ENCODE measurements around the gene CCDC184. TPM values are rescaled to one million over a fixed set of nuclear protein-coding genes. Genes with fewer than 3 reads are reported as not detected.
A peak's percentile ranks its signal among the peaks of the same experiment; 100 is the strongest.
"Not testable (repeated sequence)": the region's sequence is repeated elsewhere in the genome, so short reads cannot be mapped to it uniquely, and the experiment has no call there.

The CCDC184 gene
- polyA plus RNA-seq (2013, experiment 1 of 2; ENCODE audit: insufficient read length): 2.4 TPM
- 2.1 TPM for polyA plus RNA-seq (2013, experiment 2 of 2; ENCODE audit: insufficient read length)

DNA sequence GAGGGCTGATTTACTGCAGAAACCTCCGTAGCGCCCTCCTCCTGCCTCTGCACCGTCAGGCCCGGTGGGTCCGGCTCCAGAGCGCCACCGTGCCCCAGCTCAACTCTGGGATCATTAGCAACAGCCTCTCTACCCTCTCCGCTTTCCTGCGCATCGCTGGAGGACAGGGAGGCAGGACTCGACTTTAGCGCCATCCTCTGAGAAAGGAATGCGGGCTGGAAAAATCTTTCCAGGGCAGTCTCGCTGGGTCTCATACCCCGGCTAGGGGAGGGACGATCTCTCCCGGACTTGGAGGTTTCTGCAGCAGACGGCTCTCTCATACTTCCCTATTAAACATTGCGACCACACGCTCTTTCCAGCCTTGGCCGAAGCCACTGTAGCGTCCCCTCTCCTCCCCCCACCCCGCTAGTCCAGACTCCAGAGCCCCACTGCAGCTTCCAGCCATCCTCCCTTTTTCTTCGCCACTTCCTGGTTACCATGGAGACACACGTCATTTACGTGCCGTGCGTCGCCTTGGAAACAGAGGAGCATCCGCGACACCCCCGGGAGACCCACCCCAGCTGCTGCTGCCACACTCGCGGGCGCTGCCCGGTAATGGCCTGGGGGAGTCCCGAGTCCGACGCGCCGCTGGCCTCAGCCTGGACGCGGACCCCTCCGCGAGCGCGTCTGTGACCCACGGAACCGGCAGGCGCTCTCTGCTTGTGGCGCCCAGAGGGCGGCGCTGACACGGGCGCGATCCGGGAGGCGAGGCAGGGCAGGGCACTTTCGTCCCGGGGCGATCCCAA, at the start of gene CCDC184:
Gene CCDC184, plus strand, starts transcription at position 554 of the 785 bp plus-strand sequence. CDS start 479 bp downstream, outside the sequence.
- DNase-seq: peak; percentile 86

DNA sequence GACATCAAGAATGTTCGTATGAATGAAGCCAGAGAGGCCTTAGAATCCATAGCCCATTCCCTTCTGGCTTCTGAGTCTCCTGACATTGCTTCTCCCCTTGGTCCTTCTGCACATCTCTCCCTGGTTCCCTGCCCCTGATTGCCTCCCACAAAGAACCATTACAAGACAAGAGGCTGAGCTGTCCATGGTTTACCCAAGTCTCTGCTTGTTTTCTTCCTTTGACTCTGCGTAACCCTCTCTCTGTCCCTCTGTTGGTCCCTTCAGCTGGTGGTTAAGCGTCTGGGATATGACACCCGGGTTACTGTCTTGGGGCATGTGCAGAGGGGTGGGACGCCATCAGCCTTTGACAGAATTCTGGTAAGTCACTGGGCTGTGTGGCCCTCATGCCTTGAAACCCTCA, 48.4 kb upstream of the CCDC184 start:
- no peak for DNase-seq

DNA sequence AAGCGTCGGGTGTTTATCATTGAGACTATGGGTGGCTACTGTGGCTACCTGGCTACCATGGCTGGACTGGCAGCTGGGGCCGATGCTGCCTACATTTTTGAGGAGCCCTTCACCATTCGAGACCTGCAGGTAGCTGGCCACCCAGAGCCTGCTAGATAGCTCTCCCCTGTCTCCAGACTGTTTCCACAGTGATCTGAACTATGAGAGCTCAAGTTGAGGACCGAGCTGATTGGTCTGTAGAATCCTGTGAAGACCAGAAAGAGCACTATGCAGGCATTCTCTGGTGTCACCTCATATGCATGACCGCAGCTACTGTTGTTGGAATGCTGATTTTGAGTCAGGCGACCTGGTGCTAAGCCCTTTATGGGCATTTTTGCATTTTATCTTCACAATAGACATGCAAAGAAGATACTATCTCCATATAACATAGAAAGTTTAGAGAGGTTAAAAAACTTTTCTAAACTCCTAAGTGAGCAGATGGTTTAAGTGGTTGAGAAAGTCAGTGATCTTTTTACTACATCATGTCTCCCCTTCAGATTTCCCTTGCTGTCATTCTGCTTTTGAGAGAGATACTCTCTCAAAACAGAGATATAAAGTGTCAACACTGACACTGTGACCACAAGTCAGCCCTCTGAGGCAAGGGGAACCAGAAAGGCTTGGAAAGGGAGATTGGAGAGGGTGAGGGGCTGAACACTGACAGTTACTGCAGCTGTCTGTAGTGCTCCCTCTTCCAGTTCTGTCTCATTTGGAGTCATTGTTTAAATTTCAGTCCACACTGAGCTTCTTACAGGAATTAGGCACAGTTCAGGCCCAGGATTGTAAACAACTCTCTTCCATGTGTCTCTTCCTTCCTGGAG, 40.4 kb upstream of the CCDC184 start:
- DNase-seq: no peak

DNA sequence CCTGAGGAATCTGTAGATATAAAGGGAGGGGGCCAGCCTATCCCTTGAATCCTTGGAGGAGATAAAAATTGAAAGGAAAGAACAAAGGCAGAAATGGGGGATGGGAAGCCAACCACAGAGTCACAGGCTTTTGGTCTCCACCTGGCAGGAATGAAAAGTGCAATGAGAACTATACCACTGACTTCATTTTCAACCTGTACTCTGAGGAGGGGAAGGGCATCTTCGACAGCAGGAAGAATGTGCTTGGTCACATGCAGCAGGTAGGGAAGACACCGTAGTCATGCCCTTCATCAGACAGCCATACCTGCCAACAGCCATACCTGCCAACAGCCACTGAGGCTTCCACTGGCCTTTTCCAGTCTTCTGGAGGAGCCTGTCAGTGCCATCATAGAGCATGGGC, 39.5 kb upstream of the CCDC184 start:
- DNase-seq: no peak

DNA sequence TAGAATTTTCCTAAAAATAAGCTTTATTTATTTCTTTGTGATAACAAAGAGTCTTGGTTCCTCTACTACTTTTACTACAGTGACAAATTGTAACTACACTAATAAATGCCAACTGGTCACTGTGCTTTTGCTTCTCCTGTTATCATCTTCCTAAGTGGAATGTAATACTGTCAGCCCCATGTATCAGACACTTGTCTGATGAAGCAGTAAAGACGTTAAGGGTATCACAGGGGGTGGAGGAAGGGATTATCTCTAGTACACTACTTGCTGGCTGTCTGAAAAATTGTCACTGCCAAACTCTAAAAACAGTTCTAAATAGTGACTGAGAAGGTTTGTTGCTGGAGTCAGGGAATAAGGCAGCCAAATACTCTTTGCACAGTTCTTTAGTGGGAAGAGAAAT, 37.5 kb upstream of the CCDC184 start:
- DNase-seq: no peak

DNA sequence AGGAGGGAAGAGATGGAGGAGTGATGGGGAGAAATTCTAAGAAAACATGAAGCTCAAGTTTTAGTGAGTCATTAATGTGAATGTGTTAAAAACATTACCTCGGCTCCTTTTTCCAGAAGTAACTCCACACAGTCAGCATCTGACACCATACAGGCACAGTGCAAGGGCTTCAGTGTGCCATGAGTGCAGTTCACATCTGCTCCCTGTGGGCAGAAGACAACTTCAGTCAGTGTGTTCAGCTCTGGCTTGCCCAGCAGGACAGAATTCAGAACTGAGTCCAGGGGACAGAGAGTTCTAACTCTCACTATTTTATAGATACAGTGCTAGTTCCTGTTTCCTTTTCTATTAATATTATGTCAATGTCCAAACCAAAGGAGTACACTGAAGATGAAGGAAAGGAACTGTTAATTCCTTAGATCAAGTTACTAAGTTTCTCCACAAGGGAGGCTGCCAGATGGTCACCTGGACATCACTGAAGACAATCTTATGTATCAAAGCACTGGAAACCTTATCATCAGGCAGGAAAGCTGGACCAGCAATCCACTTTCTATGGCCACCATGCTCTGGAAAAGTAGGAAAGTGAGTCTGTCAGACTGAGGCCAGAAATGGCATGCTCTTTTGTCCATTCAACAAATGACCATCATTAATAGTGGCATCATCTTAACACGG, 32.2 kb upstream of the CCDC184 start:
- DNase-seq: no peak

DNA sequence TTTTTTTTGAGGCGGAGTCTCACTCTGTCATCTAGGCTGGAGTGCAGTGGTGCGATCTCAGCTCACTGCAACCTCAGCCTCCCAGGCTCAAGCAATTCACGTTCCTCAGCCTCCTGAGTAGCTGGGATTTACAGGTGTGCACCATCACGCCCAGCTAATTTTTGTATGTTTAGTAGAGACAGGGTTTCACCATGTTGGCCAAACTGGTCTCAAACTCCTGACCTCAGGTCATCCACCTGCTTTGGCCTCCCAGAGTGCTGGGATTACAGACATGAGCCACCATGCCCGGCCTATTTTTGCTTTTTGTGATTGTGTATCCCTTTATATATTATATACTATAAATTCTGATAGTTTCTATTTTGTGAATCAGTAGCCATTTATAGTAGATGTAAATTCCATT, 27.7 kb upstream of the CCDC184 start:
- not testable (repeated sequence) for DNase-seq

DNA sequence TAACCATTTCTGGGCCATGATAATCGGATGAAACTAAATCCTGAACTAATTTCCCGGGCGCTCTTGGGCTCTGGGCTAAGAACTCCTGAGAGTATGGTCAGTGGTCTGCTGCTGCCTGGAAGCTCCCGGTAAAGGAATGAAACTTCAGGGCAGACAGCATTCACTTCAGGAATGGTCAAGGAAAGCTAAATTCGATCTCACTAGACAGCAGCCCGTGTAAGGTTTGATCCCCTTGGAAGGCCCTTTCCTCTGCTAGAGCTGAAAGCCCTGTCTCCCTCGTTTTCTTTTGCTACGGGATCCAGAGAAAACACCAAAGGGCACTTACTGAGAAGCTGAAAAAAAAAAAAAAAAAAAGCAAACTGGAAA, 26.8 kb upstream of the CCDC184 start:
- no peak for DNase-seq

DNA sequence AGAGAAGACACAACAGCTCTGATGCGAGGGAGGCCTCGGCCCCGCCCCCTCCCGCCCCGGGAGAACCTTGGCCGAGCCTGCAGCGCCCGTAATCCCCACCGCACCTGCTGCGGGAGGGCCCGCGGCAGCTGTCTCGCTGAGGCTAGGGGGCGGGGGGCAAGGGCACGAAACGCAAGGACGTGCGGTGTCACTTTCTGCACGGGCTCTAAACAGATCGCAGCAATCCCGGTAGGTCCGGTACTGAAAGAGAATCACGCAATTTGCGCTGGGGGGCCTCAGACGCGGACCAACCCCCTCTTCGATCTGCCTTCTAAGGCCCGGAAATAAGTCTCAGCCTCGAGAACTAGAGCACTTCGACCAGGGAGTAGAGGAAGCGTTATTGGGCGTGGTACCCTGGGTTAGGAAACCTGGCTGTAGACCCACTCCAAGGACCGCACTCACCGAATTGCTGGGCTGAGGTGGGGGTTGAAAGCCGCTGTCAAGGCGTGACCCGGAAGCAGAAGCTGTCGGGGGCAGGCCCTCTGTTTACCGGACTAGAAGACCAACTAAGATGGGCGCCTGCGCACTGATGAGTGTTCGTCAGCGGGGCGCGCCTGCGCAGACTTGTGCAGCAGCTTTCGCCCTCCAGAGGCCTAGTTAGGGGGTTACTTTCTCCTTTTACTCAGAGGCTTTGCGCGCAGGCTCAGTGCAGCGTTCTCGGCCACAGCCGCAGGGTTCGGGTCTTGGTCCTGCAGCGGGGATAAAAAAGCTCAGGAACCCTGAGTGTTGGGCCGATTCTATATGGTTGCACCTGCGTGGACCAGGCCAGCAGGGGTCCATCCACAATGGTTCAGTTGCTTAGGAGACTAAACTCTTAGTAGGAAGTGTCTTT, 26.2 kb upstream of the CCDC184 start, which contains the start of gene ASB8:
Gene ASB8, minus strand, starts transcription at position 498 of the 871 bp plus-strand sequence. CDS start 4,019 bp downstream, outside the sequence.
- DNase-seq: peak; percentile 98

DNA sequence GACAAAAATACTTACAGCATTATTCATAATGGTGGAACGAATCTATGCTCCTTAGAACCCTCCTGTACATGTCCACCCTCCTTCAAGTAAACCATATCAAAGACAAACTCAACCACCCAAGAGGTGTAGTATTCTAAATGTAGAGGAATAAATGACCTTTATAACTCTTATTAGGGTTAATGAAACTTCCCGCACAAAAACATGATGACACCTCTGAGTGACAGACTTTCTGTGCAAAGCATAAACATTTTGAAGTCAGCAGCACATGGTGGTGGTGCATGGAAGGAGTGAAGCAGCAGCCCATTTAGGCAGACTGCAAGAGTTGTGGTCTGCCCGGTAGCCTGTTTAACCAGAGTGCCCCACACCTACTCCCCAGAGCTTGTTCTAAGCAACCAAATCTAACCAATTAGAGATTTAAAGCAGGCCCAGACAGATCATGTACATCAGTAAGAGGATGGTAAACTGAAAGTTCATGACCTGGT, 25.5 kb upstream of the CCDC184 start:
- no peak for DNase-seq

DNA sequence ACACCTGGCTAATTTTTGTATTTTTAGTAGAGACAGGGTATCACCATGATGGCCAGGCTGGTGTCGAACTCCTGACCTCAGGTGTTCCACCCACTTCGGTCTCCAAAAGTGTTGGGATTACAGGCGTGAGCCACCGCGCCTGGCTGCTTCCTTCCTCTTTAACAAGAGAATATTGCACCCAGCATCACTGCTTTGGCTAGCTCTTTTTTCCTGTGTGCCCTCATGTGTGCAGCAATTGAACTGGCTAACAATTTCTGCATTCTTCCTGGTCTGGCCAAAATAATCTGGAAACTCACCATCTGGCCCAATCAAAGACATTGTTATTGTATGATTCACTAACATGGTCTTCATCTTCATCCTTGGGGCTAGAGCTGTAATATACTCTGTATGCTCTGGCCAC, 23.4 kb upstream of the CCDC184 start:
- DNase-seq: no peak

DNA sequence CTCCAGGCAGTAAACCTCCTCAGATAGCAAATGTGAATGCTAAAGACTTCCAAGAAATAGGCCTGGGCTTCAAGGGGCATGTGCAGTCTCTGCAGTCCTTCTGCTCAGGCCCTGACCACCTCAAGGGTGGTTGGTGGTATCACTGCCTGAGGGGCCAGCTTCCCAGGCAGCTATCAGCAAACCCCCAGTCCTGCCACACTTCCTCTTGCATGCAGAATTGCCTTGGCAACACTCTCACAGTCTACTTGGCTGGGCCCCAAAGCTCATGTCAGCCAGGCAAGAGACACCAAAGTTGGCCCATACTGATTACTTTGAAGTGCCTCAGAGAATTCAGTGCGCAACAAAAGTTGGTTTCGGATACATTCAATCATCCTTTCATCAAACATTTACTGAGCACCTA, 22.6 kb upstream of the CCDC184 start:
- no peak for DNase-seq

DNA sequence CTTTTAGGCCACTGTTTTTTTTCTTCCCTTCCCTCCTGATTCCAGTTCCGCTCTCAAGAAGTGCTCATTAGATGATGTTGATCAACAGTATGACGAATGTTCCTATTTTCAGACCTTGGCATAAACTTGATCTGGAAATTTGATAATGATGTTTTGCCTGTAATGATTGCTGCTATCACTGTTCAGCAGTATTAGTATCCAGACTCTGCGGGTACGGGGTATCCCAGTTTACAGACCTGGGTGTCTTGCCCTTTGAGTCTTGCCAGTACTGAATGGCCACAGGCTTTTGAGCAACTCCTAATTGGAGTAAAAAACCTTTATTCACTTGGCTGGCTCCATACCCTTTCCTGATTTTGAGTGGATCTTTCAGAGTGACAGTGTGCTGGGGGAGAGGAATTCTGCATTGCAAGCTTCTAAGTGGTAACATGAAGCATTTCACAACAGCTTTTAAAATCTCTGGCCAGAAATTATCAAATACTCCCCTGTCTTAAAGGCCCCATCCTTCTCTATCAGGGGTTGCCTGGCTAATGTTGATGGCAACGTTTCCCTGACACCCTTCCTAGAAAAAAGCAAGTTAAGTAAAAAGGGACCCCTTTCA, 20.2 kb upstream of the CCDC184 start:
- no peak for DNase-seq

DNA sequence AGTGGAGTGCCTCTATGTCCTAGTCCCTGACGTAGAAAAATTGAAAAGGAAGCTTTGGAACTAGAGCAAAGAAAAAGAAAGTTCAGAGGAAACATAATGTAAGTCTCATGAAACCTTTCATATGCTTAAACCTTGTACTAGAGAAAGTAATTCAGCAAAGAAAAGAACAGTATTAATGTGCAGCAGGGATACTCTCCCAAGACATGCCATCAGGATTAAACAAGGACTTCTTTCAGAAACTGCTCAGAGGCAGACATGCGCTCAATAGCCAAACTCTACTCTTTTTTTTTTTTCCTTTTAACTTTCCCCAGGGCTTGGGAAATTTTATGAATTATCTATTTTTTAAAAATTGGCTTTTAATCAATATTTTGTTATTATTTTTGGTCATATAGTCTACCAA, 19.0 kb upstream of the CCDC184 start:
- no peak for DNase-seq

DNA sequence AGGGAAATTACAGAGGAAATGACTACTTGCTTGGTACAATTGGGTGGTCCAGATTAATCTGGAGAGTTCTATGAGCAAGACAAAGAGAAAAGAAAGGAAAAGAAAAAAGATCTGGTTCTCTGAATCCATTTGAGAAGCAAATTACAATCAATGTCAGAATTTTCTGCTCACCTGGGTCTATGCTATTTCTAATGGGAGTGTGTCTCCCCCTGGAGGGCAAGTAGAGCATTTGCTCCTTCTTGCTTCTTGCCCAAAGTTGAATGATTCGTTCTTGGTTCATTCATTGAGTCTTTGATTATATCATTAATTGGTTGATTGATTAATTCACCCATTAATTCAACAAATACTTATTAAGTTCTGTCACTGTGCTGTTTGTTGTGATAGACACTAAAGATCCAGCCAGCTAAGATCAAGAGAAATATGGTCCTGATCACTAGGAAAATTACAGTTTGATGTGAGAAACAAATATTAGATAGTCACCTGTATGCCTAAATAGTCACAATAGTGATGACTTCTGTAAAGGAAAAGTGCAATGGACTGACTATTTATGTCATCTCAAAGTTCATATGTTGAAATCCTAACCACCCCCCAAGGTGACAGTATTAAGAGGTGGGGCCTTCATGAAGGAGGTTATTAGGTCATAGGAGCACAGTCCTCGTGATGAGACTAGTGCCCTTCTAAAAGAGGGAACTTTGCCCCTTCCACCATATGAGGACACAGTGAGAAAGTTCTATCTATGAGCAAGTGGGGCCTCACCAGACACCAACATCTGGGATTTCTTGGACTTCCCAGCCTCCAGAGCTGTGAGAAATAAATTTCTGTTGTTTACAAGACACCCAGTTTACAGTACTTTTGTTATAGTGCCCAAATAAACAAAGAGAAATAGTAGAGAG, 18.1 kb upstream of the CCDC184 start:
- peak; percentile 55 for DNase-seq

DNA sequence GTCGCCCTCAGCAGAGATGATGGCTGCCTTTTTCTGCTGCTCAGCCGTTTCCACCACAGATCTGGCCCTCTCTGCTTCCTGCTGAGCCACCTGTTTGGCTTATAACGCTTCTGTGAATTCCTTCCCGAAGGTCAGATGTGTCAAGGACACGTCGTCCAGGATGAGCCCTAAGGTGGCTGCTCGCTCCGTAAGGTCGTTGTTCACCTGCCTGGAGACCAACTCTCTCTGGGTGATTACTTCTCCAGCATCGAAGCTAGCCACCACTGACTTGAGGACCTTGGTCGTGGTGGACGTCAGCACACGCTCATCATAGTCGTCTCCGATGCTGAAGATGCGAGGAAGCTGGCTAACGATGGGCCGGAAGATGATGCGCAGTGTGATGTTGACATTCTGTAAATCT, 14.4 kb upstream of the CCDC184 start:
- no peak for DNase-seq

DNA sequence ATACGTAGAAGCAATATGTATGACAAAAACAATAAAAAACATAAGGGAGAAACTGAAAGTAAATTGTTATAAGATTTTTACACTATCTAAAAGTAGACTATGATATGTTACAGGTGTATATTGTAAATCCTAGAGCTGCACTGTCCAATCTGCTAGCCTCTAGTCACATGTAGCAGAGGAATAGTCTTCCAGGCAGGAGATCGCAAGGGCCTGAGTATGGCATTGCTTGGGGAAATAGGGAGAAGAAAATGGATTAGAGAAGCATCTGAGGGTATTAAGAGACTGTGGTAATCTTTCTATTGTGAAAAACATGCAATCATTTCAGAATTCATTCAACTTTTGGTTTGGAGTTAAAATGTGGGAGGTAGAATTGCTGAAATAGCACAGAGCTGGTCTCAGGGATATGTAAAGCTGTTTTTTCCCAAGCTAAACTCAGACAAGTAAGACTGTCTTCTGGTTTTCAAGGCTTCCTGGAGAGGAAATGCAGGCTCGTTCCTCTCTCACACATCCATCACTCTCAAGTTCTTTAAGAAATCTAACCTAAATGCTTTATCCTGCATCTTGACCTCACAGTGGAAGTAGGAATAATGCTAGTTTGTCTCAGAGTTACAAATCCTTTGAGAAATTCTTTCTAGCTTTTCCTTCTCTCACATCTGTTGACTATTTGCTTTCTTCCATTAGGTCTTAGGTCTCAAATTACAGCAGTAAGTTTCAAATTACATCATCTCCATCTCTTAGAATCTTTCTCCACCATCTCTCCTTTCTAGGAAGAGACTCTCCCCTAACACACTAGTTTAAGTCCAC, 7.6 kb upstream of the CCDC184 start:
- peak; percentile 32 for DNase-seq

DNA sequence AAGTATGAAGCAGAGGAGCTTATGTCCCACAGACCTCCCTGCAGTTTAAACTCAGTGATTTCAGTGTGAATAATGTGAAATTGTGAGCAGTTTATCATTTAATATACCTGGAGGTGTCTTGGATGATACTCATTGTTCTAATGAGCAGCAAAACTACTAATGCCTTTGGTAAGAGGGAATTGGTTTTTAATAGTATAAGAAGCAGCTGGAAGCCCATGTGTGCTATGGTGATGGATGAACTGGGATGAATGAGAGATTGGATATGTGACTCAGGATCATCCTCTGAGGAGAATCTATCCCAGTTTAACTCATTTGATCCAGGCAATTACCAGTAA, 7.1 kb upstream of the CCDC184 start:
- DNase-seq: no peak

DNA sequence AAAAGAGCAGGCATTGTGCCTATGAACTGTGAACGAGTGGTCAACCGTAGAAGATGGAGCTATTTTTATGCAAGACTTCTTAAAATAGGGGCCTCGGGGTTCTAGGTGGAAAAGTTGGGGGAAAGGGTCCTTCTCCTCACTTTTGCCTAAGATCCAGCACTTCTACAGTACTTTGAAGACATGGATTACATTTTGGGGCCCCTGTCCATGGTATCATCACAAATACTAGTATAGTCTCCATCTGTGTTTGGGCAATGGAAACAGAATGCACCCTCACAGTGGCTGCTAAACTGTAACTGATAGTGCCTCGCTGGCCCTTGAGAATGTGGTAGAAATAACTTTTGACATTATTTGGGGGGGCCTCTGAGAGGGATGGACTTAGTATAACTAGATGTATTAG, 5.5 kb upstream of the CCDC184 start:
- DNase-seq: no peak

DNA sequence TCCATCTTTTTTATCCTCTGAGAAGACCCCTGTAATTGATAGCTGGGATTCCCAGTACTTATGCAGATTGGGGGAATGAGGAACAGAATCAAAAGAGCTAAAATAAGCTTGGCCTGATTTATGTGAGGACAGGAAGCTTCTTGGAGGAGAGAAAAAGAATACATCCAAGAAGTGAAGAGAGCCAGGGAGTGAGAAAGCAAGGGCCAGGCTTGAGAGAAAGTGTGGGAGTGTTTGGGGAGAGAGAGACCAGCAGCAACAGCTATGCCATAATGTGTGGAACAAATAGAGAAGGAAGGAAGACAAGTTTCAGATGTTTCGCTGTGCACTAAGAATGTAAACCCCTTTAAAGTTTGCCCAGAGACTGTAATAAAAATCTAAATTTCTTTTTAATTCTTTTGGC, 4.0 kb upstream of the CCDC184 start:
- no peak for DNase-seq
